ENCODE results near the gene KRTAP12-1.

DNA sequence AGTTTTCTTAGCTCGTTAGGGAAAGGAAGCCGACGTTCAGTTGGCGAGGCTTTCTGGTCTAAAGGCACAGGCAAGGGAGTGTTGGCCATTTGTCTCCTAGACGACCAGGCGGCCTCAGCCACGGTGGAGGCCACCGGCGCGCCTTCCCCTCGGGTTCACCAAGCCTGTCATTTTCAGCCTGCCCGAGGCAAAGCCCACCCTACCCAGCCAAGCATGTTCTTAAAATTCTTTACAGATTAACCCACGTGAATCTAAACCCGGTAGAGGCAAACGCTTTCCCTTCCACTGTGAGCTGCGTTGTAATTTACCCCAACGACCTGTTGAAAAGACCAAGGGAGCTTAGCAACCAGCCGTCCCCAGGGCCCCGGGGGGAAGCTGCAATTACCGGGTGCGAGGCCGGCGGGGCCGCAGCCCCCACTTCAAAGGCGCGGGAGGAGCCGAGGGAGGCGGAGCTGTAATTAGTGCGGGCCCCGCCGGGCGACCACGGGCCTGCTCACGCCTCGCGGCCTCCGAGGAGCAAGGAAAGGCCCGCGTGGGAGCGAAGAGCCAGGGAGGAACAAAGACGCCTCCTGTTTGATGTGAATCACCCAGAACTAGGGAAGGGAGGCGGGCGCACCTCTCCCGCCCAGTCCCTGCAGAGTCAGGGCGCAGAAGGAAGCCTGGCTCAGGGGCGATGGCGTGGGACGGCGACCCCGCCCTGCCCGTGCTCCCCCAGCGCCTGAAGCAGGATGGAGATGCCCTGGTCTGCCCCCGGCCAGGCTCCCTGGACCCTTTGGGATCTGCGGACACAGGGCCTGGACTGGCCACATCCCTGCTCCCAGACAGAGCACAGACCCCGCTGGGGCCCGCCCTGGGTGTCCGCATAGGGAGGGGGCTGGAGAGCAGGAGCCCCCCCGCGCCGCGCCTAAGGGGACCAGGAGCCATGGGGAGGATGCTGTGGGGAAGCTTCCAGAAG lies 41.5 kb upstream of the KRTAP12-1 start:
- TF ChIP-seq, protein P1, sequence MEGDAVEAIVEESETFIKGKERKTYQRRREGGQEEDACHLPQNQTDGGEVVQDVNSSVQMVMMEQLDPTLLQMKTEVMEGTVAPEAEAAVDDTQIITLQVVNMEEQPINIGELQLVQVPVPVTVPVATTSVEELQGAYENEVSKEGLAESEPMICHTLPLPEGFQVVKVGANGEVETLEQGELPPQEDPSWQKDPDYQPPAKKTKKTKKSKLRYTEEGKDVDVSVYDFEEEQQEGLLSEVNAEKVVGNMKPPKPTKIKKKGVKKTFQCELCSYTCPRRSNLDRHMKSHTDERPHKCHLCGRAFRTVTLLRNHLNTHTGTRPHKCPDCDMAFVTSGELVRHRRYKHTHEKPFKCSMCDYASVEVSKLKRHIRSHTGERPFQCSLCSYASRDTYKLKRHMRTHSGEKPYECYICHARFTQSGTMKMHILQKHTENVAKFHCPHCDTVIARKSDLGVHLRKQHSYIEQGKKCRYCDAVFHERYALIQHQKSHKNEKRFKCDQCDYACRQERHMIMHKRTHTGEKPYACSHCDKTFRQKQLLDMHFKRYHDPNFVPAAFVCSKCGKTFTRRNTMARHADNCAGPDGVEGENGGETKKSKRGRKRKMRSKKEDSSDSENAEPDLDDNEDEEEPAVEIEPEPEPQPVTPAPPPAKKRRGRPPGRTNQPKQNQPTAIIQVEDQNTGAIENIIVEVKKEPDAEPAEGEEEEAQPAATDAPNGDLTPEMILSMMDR (IDR thresholded peaks at IDR 0.05; ENCODE audit: poor library complexity): no peak
- TF ChIP-seq EZH2phosphoT487 (IDR thresholded peaks at IDR 0.05; ENCODE audit: low read depth, severe bottlenecking, unreplicated experiment) (no peak), EZH2 (IDR thresholded peaks at IDR 0.05; ENCODE audit: borderline replicate concordance) (no peak)
